Measurements from ENCODE around the gene ADGRF5. TPM values are rescaled to one million over a fixed set of nuclear protein-coding genes. Genes with fewer than 3 reads are reported as not detected.

The ADGRF5 gene
- total RNA-seq, 3 donors from 2014 or later: 0.03 to 0.14 (median 0.11) TPM

Other genes with a start within 250 kb of the ADGRF5 start
- not detected for gene TDRD6, start 234.1 kb downstream of the ADGRF5 start, total RNA-seq
- gene PLA2G7, start 186.6 kb downstream of the ADGRF5 start, total RNA-seq: not detected
- gene ANKRD66, start 175.0 kb downstream of the ADGRF5 start, total RNA-seq: not detected
- not detected for gene MEP1A, start 128.5 kb downstream of the ADGRF5 start, total RNA-seq
- gene ADGRF1, start 120.4 kb upstream of the ADGRF5 start, total RNA-seq: under 1 TPM in 1 of 3 donors, not detected in 2; 0.13 TPM

All from activated T-cell treated with anti-CD3 and anti-CD28 coated beads, Interleukin-2, amount 50 U/mL, for 4 hours (primary cell).